ENCODE results near the gene RINT1. TPM values are rescaled to one million over a fixed set of nuclear protein-coding genes. Genes with fewer than 3 reads are reported as not detected.
A peak's percentile ranks its signal among the peaks of the same experiment; 100 is the strongest.

RINT1 gene
- total RNA-seq, 2 experiments from 2014 or later = 21.7 to 22.5 TPM

- DNase-seq (peak; percentile 54), ATAC-seq (peak; percentile 45)
- no peaks in the 10 kb centered on the region for H3K36me3 Mint-ChIP-seq (ENCODE audit: low read depth)
- intact Hi-C loops (cut with micrococcal nuclease) = no loop called here
- ChIA-PET CTCF (interaction anchor here (1.2 kb wide), 1 partner anchor 54 kb away, joined by 3 read pairs; no protein-coding TSS in a partner anchor), POLR2A (no interaction called here)
- H3K4me1 Mint-ChIP-seq (ENCODE audit: low read depth) = peaks cover 9% of the 10 kb centered on the region
- no peak for TF ChIP-seq CTCF (IDR thresholded peaks at IDR 0.05)
- H3K27ac Mint-ChIP-seq = no peak overlapping the region
- H3K9me3 Mint-ChIP-seq = peaks cover 6% of the 10 kb centered on the region
- H3K4me3 Mint-ChIP-seq = no peak overlapping the region
- H3K27me3 Mint-ChIP-seq = no peaks in the 10 kb centered on the region
These were observed 56.1 kb downstream of the RINT1 start for GRCh38 chr7:105587909-105588635.

- peak; percentile 74 for TF ChIP-seq CTCF (IDR thresholded peaks at IDR 0.05)
- Mint-ChIP-seq H3K36me3 (ENCODE audit: low read depth) (no peaks in the 10 kb centered on the region), H3K4me3 (no peak overlapping the region), H3K4me1 (ENCODE audit: low read depth) (peaks cover 9% of the 10 kb centered on the region), H3K27me3 (no peaks in the 10 kb centered on the region), H3K9me3 (peaks cover 3% of the 10 kb centered on the region), H3K27ac (no peak overlapping the region)
- DNase-seq (peak; percentile 79), ATAC-seq (peak; percentile 97)
- intact Hi-C loops (cut with micrococcal nuclease) = no loop called here
- ChIA-PET CTCF (interaction anchor here (0.6 to 1.8 kb wide), 9 partner anchors 10 to 706 kb away, joined by 3 to 10 read pairs (median 4); partner anchors contain the start of gene RINT1), POLR2A (no interaction called here)
These were observed 57.5 kb downstream of the RINT1 start for GRCh38 chr7:105589356-105590077.

DNA sequence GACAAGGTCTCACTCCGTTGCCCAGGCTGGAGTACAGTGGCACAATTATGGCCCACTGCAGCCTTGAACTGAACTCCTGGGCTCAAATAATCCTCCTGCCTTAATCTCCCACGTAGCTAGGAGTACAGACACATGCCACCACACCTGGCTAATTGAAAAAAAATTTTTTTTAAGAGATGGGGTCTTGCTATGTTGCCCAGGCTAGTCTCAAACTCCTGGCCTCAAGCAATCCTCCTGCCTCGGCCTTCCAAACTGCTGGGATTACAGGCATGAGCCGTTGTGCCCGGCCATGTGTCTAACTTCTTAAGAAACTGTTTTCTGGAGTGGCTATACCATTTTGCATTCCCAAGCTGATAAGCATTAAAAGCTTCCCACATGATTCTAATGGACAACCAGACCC, 58.8 kb downstream of the RINT1 start:
- Mint-ChIP-seq H3K27me3 (no peaks in the 10 kb centered on the region), H3K9me3 (no peaks in the 10 kb centered on the region), H3K36me3 (ENCODE audit: low read depth) (no peaks in the 10 kb centered on the region), H3K4me3 (no peak overlapping the region), H3K4me1 (ENCODE audit: low read depth) (peaks cover 9% of the 10 kb centered on the region), H3K27ac (no peak overlapping the region)
- ChIA-PET CTCF (interaction anchor here (0.8 to 1.8 kb wide), 3 partner anchors 18 to 470 kb away, joined by 3 to 4 read pairs (median 3); partner anchors contain the start of gene RINT1), POLR2A (interaction anchor here (0.6 kb wide), 1 partner anchor 39 kb away, joined by 3 read pairs; no protein-coding TSS in a partner anchor)
- ATAC-seq (no peak), DNase-seq (no peak)
- TF ChIP-seq CTCF (IDR thresholded peaks at IDR 0.05) = no peak
- intact Hi-C loops (cut with micrococcal nuclease) = no loop called here

DNA sequence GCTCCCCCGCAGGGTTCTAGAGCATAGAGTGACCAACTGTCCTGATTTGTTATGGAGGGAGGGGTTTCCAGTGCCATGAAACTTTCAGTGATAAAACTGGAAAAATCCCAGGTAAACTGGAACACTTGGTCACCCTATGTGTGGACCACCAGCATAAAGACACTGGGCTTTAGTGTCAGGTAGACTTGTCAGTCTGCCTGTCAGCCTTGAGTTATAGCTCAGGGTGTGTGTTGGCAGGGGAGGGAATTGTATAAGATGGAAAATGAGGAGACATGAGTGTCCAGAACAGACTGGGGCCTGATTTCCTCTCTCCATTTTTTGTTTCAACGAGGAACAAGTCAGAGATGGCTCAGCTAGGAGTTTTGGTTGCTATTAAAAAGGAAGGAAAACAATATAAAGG, 59.5 kb downstream of the RINT1 start:
- Mint-ChIP-seq H3K4me1 (ENCODE audit: low read depth) (peaks cover 9% of the 10 kb centered on the region), H3K27ac (no peak overlapping the region), H3K27me3 (no peaks in the 10 kb centered on the region), H3K9me3 (no peaks in the 10 kb centered on the region), H3K4me3 (no peak overlapping the region), H3K36me3 (ENCODE audit: low read depth) (no peaks in the 10 kb centered on the region)
- ATAC-seq (no peak), DNase-seq (no peak)
- intact Hi-C loops (cut with micrococcal nuclease) = no loop called here
- TF ChIP-seq CTCF (IDR thresholded peaks at IDR 0.05) = no peak
- POLR2A ChIA-PET = no interaction called here
- CTCF ChIA-PET = interaction anchor here (0.8 to 1.6 kb wide), 5 partner anchors 10 to 471 kb away, joined by 3 to 5 read pairs (median 3); partner anchors contain the start of genes EFCAB10 and RINT1
